HG03558 (cell line): Measurements from ENCODE around the gene PDSS2.
"Not testable (repeated sequence)": the region's sequence is repeated elsewhere in the genome, so short reads cannot be mapped to it uniquely, and the experiment has no call there.

Source experiments
- ATAC-seq: cut with Tn5 transposase; IDR thresholded peaks from one replicate; pipeline ENCODE4 v1.9.1; 2021; ENCODE audit warnings: moderate number of reproducible peaks; ENCODE audit not compliant: unreplicated experiment; ENCODE audit errors: extremely low read depth

PDSS2 gene

GRCh38 chr6:107374264-107374663, 85.1 kb downstream of the PDSS2 start:
- no peak for ATAC-seq

GRCh38 chr6:107369493-107369892, 89.9 kb downstream of the PDSS2 start:
- no peak for ATAC-seq

GRCh38 chr6:107368471-107368870, 90.9 kb downstream of the PDSS2 start:
- no peak for ATAC-seq

GRCh38 chr6:107364173-107364572, 95.2 kb downstream of the PDSS2 start:
- not testable (repeated sequence) for ATAC-seq

- ATAC-seq, result no peak
Measured at GRCh38 chr6:107361753-107362604, 97.4 kb downstream of the PDSS2 start.

GRCh38 chr6:107360476-107360875, 98.9 kb downstream of the PDSS2 start:
- ATAC-seq, result no peak

GRCh38 chr6:107357842-107358241, 101.5 kb downstream of the PDSS2 start:
- no peak for ATAC-seq

- ATAC-seq, result no peak
Measured at GRCh38 chr6:107357031-107357430, 102.3 kb downstream of the PDSS2 start.

GRCh38 chr6:107355659-107356058, 103.7 kb downstream of the PDSS2 start:
- no peak for ATAC-seq

- ATAC-seq, result no peak
Measured at GRCh38 chr6:107354451-107354850, 104.9 kb downstream of the PDSS2 start.

GRCh38 chr6:107353773-107354382, 105.5 kb downstream of the PDSS2 start:
- ATAC-seq, result no peak

GRCh38 chr6:107348224-107348623, 111.1 kb downstream of the PDSS2 start:
- no peak for ATAC-seq

GRCh38 chr6:107345393-107345792, 114.0 kb downstream of the PDSS2 start:
- ATAC-seq, result no peak

GRCh38 chr6:107344981-107345380, 114.4 kb downstream of the PDSS2 start:
- no peak for ATAC-seq

- ATAC-seq, result no peak
Measured at GRCh38 chr6:107344383-107344782, 115.0 kb downstream of the PDSS2 start.

GRCh38 chr6:107342144-107342543, 117.2 kb downstream of the PDSS2 start:
- ATAC-seq, result no peak

GRCh38 chr6:107340881-107341280, 118.5 kb downstream of the PDSS2 start:
- ATAC-seq, result no peak

GRCh38 chr6:107337191-107337741, 122.1 kb downstream of the PDSS2 start:
- ATAC-seq, result no peak

GRCh38 chr6:107334026-107334425, 125.3 kb downstream of the PDSS2 start:
- no peak for ATAC-seq

- ATAC-seq, result no peak
Measured at GRCh38 chr6:107333491-107333890, 125.9 kb downstream of the PDSS2 start.
